Cardiac muscle cell (in vitro differentiated cells and primary cell): ENCODE results near the gene CFAP46. TPM values are rescaled to one million over a fixed set of nuclear protein-coding genes. Genes with fewer than 3 reads are reported as not detected.
"Not testable (repeated sequence)": the region's sequence is repeated elsewhere in the genome, so short reads cannot be mapped to it uniquely, and the experiment has no call there.

Experiments used
- DNase-seq, 2 donors: peaks; one replicate each; pipeline versions ENCODE4 v3.0.0 to v3.0.0-alpha.2; 2010 to 2017; ENCODE audit warnings: low read depth in 1 of 2, low spot score in 1 of 2
- H3K27ac ChIP-seq: fragments of 200-600 bp; sonication (generic); 2 replicates; pipeline ENCODE4 v1.5.1; 2016
- H3K27me3 ChIP-seq: fragments of 200-600 bp; sonication (generic); 2 replicates; pipeline ENCODE4 v1.6.0; 2016; ENCODE audit warnings: control low read depth
- H3K36me3 ChIP-seq: fragments of 200-600 bp; sonication (generic); 2 replicates; pipeline ENCODE4 v1.5.1; 2016; ENCODE audit warnings: control low read depth
- H3K4me1 ChIP-seq: fragments of 200-600 bp; sonication (generic); 2 replicates; pipeline ENCODE4 v1.8.1; 2017; ENCODE audit warnings: low read depth, mild to moderate bottlenecking, mixed run types
- H3K4me3 ChIP-seq: fragments of 200-600 bp; sonication (generic); 2 replicates; pipeline ENCODE4 v1.5.1; 2016; ENCODE audit warnings: mild to moderate bottlenecking
- H3K9me3 ChIP-seq: fragments of 200-600 bp; sonication (generic); 2 replicates; pipeline ENCODE4 v1.5.1; 2017; ENCODE audit warnings: low read depth, mild to moderate bottlenecking, control low read depth
- polyA plus RNA-seq: library from polyadenylated mRNA; unstranded; fragments of >200 nt; fragmentation: Nextera tagmentation; extraction: Ambion mirVana; gene quantifications from 2 replicates; pipeline ENCODE4 v1.2.1, GENCODE V29; 2016
- total RNA-seq: library from RNA; depleted of rRNA; stranded (reverse); fragments of >200 nt; gene quantifications from 2 replicates; pipeline ENCODE4 v1.2.3, GENCODE V29; 2016
- TF ChIP-seq, protein P1 (sequence below): IDR thresholded peaks from 2 replicates; pipeline ENCODE4 v1.5.1; 2012; ENCODE audit warnings: low read depth, mild to moderate bottlenecking, low read length

The CFAP46 gene
- total and polyA plus RNA-seq, 2 experiments from 2014 or later: 2.8 to 4.5 TPM

DNA sequence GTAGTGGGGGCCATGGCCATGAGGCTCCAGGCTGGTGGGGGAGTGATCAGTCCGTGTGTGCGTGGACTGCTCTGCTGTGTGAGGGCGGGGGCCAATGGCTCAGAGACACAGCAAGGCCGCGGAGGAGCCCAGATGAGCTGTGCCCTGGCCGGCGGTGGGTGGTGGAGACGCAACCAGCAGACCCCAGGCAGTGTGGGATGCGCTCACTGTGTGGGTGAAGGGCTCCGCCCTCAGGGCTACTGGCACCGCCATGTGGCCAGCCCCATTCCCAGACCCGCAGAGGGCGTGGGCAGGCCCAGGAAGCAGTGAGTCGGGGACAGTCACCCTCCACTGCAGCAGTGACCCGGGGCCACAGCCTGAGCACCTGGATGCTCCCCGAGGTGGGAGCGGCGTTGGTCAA is 165.5 kb downstream of the CFAP46 start:
- peaks cover 17% of the 10 kb centered on the region for H3K27me3 ChIP-seq
- H3K4me3 ChIP-seq: no peak overlapping the region
- H3K4me1 ChIP-seq: no peaks in the 10 kb centered on the region
- no peaks in the 10 kb centered on the region for H3K9me3 ChIP-seq
- H3K27ac ChIP-seq: no peak overlapping the region
- no peak for DNase-seq
- peaks cover 3% of the 10 kb centered on the region for H3K36me3 ChIP-seq
- TF ChIP-seq, protein P1, sequence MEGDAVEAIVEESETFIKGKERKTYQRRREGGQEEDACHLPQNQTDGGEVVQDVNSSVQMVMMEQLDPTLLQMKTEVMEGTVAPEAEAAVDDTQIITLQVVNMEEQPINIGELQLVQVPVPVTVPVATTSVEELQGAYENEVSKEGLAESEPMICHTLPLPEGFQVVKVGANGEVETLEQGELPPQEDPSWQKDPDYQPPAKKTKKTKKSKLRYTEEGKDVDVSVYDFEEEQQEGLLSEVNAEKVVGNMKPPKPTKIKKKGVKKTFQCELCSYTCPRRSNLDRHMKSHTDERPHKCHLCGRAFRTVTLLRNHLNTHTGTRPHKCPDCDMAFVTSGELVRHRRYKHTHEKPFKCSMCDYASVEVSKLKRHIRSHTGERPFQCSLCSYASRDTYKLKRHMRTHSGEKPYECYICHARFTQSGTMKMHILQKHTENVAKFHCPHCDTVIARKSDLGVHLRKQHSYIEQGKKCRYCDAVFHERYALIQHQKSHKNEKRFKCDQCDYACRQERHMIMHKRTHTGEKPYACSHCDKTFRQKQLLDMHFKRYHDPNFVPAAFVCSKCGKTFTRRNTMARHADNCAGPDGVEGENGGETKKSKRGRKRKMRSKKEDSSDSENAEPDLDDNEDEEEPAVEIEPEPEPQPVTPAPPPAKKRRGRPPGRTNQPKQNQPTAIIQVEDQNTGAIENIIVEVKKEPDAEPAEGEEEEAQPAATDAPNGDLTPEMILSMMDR: no peak

DNA sequence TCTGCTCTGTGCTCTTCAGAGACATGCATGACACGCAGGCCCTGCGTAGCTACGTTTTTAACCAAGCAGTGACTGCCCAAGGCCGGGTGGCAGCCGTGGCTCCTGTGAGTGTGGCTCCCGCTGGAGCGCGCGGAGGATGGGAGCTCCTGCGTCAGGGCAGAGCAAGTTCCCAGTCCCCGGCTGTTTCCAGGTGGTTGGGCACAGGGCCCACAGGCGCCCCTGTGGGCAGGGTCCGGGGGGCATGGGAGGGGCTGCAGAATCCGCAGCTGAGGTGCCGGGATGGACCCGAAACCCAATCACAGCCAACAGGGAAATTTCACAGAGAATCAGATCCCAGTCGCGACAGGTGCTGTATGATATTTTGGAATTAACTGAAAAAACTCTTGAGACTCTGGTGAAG is 166.2 kb downstream of the CFAP46 start:
- H3K4me3 ChIP-seq: no peak overlapping the region
- no peaks in the 10 kb centered on the region for H3K4me1 ChIP-seq
- no peak overlapping the region for H3K27ac ChIP-seq
- peaks cover 11% of the 10 kb centered on the region for H3K27me3 ChIP-seq
- DNase-seq: no peak
- H3K36me3 ChIP-seq: peaks cover 3% of the 10 kb centered on the region
- TF ChIP-seq, protein P1: no peak
- no peaks in the 10 kb centered on the region for H3K9me3 ChIP-seq

DNA sequence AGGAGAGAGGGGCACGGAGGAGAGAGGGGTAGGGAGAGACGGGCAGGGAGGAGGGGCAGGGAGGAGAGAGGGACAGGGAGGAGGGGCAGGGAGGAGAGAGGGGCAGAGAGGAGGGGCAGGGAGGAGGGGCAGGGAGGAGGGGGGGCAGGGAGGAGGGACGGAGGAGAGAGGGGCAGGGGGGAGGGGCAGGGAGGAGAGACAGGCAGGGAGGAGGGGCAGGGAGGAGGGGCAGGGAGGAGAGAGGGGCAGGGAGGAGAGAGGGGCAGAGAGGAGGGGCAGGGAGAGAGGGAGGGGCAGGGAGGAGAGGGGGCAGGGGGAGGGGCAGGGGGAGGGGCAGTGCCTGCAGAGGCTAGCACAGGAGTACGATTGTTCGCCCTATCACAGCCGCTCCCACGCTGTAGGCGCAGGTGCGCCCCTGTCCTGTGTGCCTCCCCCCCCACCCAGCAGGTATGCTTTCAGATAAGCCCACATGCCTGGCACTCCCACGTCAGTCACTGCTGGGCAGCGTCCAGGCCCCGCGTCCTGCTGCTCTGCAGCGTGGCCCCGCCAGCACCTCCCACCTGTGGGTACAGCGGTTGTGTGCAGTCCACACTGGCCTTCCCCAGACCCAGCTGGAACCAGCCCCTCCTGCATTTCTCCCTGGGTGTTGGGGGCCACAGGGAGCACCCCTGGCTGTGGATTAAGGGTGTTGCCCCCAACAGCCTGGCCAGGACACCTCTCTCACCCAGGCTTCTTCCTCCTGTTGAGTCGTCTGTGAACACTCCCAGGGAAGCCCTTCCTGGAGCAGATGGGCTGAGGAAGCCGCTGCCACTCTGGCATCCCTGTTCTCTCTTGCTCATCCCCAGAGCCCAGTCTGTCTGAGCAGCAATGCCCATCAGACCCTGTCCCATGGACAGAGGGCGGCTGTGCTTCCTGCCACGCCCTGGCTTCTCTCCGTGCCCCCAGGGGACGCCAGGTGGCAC is 167.2 kb downstream of the CFAP46 start:
- Histone ChIP-seq H3K36me3 (peaks cover 3% of the 10 kb centered on the region), H3K4me3 (no peak overlapping the region), H3K4me1 (no peaks in the 10 kb centered on the region), H3K9me3 (no peaks in the 10 kb centered on the region), H3K27ac (no peak overlapping the region), H3K27me3 (peaks cover under 1% of the 10 kb centered on the region)
- TF ChIP-seq, protein P1: no peak
- DNase-seq: no peak

DNA sequence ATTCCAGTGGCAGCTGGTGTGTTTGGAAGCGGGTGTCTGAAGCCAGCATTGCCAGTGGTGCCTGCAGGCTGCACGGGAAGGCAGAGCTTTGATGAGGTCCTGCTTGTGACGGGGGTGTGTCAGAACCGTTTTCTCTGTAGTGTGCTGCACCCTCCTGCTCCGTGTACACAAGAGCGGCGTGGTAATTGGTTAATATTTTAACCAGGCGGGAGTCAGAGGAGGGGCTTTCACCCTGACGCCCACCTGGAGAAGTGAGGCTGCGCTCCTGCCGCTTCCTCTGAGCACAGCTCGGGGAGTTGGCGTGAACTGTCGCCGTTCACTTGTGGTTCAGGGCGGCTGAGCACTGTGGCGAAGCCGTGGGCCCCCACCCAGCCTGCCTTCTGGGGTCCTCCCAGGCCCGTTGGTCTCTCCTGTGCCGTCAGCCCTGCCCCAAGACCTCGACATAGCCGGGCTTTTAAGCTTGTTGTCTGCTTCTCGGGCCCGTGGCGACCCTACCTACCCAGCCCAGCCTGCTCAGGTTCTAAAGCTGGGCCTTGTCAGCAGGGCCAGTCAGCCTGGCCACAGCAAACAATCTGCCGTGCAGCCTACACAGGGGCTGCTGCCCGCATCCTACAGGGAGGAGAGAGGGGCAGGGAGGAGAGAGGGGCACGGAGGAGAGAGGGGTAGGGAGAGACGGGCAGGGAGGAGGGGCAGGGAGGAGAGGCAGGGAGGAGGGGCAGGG is 168.0 kb downstream of the CFAP46 start:
- TF ChIP-seq, protein P1: no peak
- no peak for DNase-seq
- no peaks in the 10 kb centered on the region for H3K4me1 ChIP-seq
- no peaks in the 10 kb centered on the region for H3K9me3 ChIP-seq
- no peak overlapping the region for H3K4me3 ChIP-seq
- no peaks in the 10 kb centered on the region for H3K27me3 ChIP-seq
- no peak overlapping the region for H3K27ac ChIP-seq
- H3K36me3 ChIP-seq: peaks cover 3% of the 10 kb centered on the region

- H3K4me3 ChIP-seq, H3K9me3 ChIP-seq, DNase-seq, H3K36me3 ChIP-seq, H3K27ac ChIP-seq, H3K4me1 ChIP-seq, H3K27me3 ChIP-seq: not testable (repeated sequence)
Observed at GRCh38 chr10:132772816-132773215, 169.6 kb downstream of the CFAP46 start.
